Prostate gland (tissue), 2 donors: Measurements from ENCODE around the gene PTBP1.

Experiments
- CTCF ChIP-seq, 4 experiments: fragments of 200-600 bp in 2 of 4; fragments of 450-650 bp in 2 of 4; sonication (generic) in 2 of 4; IDR thresholded peaks; 1 replicate in 3 of 4; 2 replicates in 1 of 4; pipeline ENCODE4 v1.5.1; 2016 to 2019; ENCODE audit warnings: antibody characterized with exemption in 4 of 4, mild to moderate bottlenecking in 2 of 4, moderate library complexity in 2 of 4
- POLR2A ChIP-seq: fragments of 450-650 bp; IDR thresholded peaks from one replicate; pipeline ENCODE4 v1.6.1; 2016; ENCODE audit warnings: antibody characterized with exemption, mild to moderate bottlenecking
- POLR2AphosphoS5 ChIP-seq: sonication (generic); formaldehyde crosslinking; IDR thresholded peaks from one replicate; pipeline ENCODE4 v1.6.1; 2017; ENCODE audit warnings: antibody characterized with exemption

GRCh38 chr19:855566-856120, 58.4 kb downstream of the PTBP1 start:
- TF ChIP-seq POLR2A (no peak), CTCF (IDR thresholded peaks at IDR 0.05) (no peak), POLR2AphosphoS5 (no peak)
